ENCODE measurements around the gene PPP1R3G. TPM values are rescaled to one million over a fixed set of nuclear protein-coding genes. Genes with fewer than 3 reads are reported as not detected.

Gene PPP1R3G
- polyA plus RNA-seq, 1 donor (not counting 4 experiments of a cell fraction or from before 2014, with no cell fraction given): 0.01 TPM

DNA sequence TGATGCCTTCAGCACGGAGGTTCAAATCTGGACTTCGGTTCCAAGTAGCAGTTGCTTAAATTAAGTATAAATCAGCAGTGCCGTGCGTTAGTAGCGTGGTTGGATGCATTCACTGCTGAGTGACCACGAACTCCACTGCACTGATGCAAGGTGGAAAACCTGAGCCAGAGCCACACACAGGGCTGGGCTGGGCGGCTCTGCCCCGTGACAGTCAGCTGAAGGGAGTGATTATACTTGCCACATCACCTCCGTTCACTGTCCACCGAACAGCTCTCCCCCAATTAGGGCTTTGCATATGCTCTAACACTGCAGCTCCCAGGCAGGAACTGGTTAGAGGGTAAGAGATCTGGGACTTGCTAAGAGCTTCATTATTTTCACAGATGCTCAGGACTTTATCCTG lies 22.2 kb downstream of the PPP1R3G start:
- no peak overlapping the region for H2AFZ ChIP-seq (ENCODE audit: control insufficient read depth, low read length)
- no peak overlapping the region for H3K4me3 ChIP-seq (ENCODE audit: control insufficient read depth in 2 of 3, extremely low read depth in 1 of 3, insufficient read depth in 2 of 3, low read depth in 1 of 3, low read length in 3 of 3)
- no peaks in the 10 kb centered on the region for H3K79me2 ChIP-seq (ENCODE audit: control insufficient read depth, insufficient read depth, low read length)
- FAIRE-seq: no peak
- H3K9me3 ChIP-seq (ENCODE audit: control insufficient read depth, low read depth, low read length): no peaks in the 10 kb centered on the region
- peaks cover 4% of the 10 kb centered on the region for H3K9me1 ChIP-seq (ENCODE audit: control insufficient read depth, extremely low read depth, insufficient read depth, low read length)
- H3K36me3 ChIP-seq (ENCODE audit: control insufficient read depth in 2 of 2, extremely low read depth in 1 of 2, insufficient read depth in 2 of 2, low read length in 2 of 2): no peaks in the 10 kb centered on the region
- H3K27ac ChIP-seq (ENCODE audit: control insufficient read depth, insufficient read depth, low read length): no peak overlapping the region
- no peak overlapping the region for H3K4me2 ChIP-seq (ENCODE audit: control insufficient read depth, extremely low read depth, insufficient read depth, low read depth, low read length)
- H3K27me3 ChIP-seq (ENCODE audit: control insufficient read depth, extremely low read depth, insufficient read depth, low read length): no peaks in the 10 kb centered on the region
- peaks cover 2% of the 10 kb centered on the region for H4K20me1 ChIP-seq (ENCODE audit: control insufficient read depth, extremely low read depth, insufficient read depth, low read length)
- dilution Hi-C loops (cut with MboI; ENCODE audit: extremely low pct_ligation_motif_present, low sequenced_read_pairs): no loop called here
- TF ChIP-seq, protein P1, sequence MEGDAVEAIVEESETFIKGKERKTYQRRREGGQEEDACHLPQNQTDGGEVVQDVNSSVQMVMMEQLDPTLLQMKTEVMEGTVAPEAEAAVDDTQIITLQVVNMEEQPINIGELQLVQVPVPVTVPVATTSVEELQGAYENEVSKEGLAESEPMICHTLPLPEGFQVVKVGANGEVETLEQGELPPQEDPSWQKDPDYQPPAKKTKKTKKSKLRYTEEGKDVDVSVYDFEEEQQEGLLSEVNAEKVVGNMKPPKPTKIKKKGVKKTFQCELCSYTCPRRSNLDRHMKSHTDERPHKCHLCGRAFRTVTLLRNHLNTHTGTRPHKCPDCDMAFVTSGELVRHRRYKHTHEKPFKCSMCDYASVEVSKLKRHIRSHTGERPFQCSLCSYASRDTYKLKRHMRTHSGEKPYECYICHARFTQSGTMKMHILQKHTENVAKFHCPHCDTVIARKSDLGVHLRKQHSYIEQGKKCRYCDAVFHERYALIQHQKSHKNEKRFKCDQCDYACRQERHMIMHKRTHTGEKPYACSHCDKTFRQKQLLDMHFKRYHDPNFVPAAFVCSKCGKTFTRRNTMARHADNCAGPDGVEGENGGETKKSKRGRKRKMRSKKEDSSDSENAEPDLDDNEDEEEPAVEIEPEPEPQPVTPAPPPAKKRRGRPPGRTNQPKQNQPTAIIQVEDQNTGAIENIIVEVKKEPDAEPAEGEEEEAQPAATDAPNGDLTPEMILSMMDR (optimal IDR thresholded peaks at IDR 0.05 in 1 of 3, IDR thresholded peaks at IDR 0.05 in 1 of 3, conservative IDR thresholded peaks at IDR 0.05 in 1 of 3; ENCODE audit: extremely low read depth in 1 of 3, insufficient read depth in 2 of 3, low read length in 3 of 3): no peak
- TF ChIP-seq EZH2 (IDR thresholded peaks at IDR 0.05; ENCODE audit: low read length): no peak
- peaks cover 7% of the 10 kb centered on the region for H3K4me1 ChIP-seq (ENCODE audit: control insufficient read depth, extremely low read depth, insufficient read depth, low read length)
- H3K9ac ChIP-seq (ENCODE audit: control insufficient read depth, extremely low read depth, insufficient read depth, low read length): no peak overlapping the region
- no peak for DNase-seq (ENCODE audit: low read depth, low spot score)

DNA sequence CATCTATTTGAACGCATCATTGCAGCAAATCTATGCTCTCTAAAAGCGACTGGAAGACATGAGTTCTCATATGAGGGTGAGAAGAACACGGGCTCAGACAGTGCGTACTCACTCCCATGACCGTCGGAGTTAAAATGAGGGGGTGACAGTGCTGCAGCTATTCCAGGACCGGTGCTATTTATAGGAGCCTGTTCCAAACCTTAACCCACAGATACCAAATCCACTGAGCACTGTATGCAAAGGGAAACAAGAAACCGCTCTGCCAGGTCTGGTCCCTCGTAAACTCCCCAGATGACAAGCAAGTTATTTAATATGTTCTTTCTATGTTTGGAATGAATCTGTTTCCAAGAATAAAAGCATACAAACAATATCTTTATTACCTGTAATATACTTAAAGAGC lies 22.9 kb downstream of the PPP1R3G start:
- no peak for TF ChIP-seq EZH2 (IDR thresholded peaks at IDR 0.05; ENCODE audit: low read length)
- TF ChIP-seq, protein P1 (optimal IDR thresholded peaks at IDR 0.05 in 1 of 3, IDR thresholded peaks at IDR 0.05 in 1 of 3, conservative IDR thresholded peaks at IDR 0.05 in 1 of 3; ENCODE audit: extremely low read depth in 1 of 3, insufficient read depth in 2 of 3, low read length in 3 of 3): no peak
- H3K4me2 ChIP-seq (ENCODE audit: control insufficient read depth, extremely low read depth, insufficient read depth, low read depth, low read length): no peak overlapping the region
- no peak for DNase-seq (ENCODE audit: low read depth, low spot score)
- H4K20me1 ChIP-seq (ENCODE audit: control insufficient read depth, extremely low read depth, insufficient read depth, low read length): peaks cover 2% of the 10 kb centered on the region
- peaks cover 4% of the 10 kb centered on the region for H3K9me1 ChIP-seq (ENCODE audit: control insufficient read depth, extremely low read depth, insufficient read depth, low read length)
- FAIRE-seq: no peak
- H3K27ac ChIP-seq (ENCODE audit: control insufficient read depth, insufficient read depth, low read length): no peak overlapping the region
- no peaks in the 10 kb centered on the region for H3K36me3 ChIP-seq (ENCODE audit: control insufficient read depth in 2 of 2, extremely low read depth in 1 of 2, insufficient read depth in 2 of 2, low read length in 2 of 2)
- H3K79me2 ChIP-seq (ENCODE audit: control insufficient read depth, insufficient read depth, low read length): no peaks in the 10 kb centered on the region
- no peak overlapping the region for H3K9ac ChIP-seq (ENCODE audit: control insufficient read depth, extremely low read depth, insufficient read depth, low read length)
- H3K4me1 ChIP-seq (ENCODE audit: control insufficient read depth, extremely low read depth, insufficient read depth, low read length): peaks cover 14% of the 10 kb centered on the region
- H3K4me3 ChIP-seq (ENCODE audit: control insufficient read depth in 2 of 3, extremely low read depth in 1 of 3, insufficient read depth in 2 of 3, low read depth in 1 of 3, low read length in 3 of 3): no peak overlapping the region
- H2AFZ ChIP-seq (ENCODE audit: control insufficient read depth, low read length): no peak overlapping the region
- no peaks in the 10 kb centered on the region for H3K27me3 ChIP-seq (ENCODE audit: control insufficient read depth, extremely low read depth, insufficient read depth, low read length)
- dilution Hi-C loops (cut with MboI; ENCODE audit: extremely low pct_ligation_motif_present, low sequenced_read_pairs): no loop called here
- no peaks in the 10 kb centered on the region for H3K9me3 ChIP-seq (ENCODE audit: control insufficient read depth, low read depth, low read length)

All from keratinocyte (primary cell).